ENCODE results near the gene BATF2.
"Not testable (repeated sequence)": the region's sequence is repeated elsewhere in the genome, so short reads cannot be mapped to it uniquely, and the experiment has no call there.

The BATF2 gene

GRCh38 chr11:64996710-64997380 lies at the start of gene BATF2:
Gene BATF2 (minus strand): TSS chr11:64996971. CDS start chr11:64996914, 57 bp downstream.
- DNase-seq (ENCODE audit: low spot score): peak; percentile 84

GRCh38 chr11:65045728-65046127 lies 49.0 kb upstream of the BATF2 start:
- no peak for DNase-seq (ENCODE audit: low spot score)

DNA sequence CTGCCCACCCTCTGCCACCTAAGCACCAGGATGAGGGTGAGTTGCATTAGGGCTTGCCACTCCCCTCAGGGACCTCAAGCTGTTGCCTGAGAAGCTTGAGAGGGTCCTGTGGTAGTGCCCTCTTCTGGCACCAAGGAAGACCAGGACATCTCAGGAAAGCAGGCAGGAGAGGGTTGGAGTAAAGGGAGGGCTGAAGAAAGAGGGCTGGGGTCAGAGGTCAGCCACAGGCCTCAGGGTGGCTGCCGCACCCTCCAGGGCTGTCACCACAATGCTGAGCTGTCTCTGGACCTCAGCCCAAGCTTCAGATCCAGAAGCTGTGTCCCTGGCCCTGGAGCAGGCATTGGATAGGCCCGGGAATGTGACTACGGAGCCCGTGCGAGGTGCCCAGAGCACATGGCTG lies 48.3 kb upstream of the BATF2 start:
- no peak for DNase-seq (ENCODE audit: low spot score)

DNA sequence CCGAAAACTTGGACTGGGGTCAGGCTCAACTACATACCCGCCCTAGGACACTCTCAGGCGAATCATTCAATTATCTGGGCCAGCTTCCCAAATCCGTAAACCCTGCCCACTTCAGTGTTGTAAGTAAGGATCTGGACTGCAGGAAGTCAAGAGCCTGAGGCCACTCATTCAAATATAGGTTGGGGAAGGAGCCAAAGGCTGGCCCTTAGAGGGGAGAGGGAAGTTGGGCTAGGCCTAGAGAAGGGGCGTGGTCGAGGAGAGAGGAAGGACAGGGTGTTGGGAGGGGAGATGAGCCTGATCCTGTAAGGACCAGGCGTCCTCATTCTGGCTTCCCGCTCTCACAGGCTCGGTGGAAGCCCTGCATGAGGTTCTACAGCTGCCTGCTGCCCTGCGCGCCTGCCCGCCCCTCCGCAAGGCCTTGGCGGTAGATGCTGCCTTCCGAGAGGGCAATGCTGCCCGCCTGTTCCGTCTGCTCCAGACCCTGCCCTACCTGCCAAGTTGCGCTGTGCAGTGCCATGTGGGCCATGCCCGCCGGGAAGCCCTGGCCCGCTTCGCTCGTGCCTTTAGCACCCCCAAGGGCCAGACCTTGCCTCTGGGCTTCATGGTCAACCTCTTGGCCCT lies 47.2 kb upstream of the BATF2 start:
- no peak for DNase-seq (ENCODE audit: low spot score)

DNA sequence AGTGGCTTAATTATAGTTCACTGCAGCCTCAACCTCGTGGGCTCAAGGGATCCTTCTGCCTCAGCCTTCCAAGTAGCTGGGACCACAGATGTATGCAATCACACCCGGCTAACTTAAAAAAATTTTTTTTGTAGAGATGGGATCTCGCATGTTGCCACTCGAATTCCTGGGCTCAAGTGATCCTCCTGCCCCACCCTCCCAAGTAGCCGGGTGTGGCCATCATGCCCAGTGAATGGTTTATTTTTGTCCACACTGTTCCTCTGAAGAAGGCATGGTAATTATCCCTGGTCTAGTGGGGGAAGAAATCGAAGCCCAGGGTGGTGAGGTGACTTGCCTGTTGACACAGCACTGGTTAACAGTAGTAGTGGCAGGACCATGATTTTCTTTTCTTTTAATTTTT lies 46.1 kb upstream of the BATF2 start:
- DNase-seq (ENCODE audit: low spot score): no peak

- DNase-seq (ENCODE audit: low spot score): peak; percentile 97
Observed at GRCh38 chr11:65040847-65041622, 44.3 kb upstream of the BATF2 start, which contains the start of gene SAC3D1. Gene SAC3D1 (plus strand): TSS chr11:65041210. CDS start chr11:65041293, 83 bp downstream.

DNA sequence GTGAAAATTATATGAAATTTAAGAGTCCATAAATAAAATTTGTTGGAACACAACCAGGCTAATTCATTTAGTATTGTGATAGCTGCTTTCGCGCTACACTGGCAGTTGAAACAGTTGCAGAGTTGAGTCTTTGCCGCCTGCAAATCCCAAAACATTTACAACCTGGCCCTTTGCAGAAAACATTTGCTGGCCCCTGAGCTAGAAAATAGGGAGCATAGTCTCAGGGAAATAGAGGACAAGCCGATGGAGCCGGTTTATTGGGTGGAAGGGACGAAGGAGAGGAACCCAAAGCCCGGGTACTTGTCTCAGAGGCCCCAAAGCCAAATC lies 43.7 kb upstream of the BATF2 start:
- no peak for DNase-seq (ENCODE audit: low spot score)

- DNase-seq (ENCODE audit: low spot score): no peak
Observed at GRCh38 chr11:65036931-65037330, 40.2 kb upstream of the BATF2 start.

GRCh38 chr11:65035579-65035978 lies 38.8 kb upstream of the BATF2 start:
- DNase-seq (ENCODE audit: low spot score): no peak

DNA sequence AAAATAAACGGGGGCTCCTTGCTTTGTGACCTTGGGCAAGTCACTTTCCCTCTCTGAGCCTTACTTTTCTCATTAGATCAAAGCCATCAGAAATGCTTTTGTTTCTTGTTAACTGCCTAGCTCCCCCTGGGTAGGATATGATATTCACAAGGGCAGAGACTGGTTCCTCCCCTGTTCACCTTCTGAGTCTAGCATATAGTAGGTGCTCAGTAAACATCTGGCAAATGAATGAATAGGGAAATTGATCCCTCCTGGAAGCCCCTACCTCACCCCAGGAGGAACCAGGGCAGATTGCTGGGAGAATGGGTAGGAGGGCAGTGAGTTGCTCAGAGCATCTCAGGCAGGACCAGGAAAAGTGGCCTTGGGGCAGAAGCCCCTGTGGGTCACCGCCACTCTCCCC lies 37.7 kb upstream of the BATF2 start:
- no peak for DNase-seq (ENCODE audit: low spot score)

GRCh38 chr11:65032216-65032615 lies 35.4 kb upstream of the BATF2 start:
- DNase-seq (ENCODE audit: low spot score): no peak

DNA sequence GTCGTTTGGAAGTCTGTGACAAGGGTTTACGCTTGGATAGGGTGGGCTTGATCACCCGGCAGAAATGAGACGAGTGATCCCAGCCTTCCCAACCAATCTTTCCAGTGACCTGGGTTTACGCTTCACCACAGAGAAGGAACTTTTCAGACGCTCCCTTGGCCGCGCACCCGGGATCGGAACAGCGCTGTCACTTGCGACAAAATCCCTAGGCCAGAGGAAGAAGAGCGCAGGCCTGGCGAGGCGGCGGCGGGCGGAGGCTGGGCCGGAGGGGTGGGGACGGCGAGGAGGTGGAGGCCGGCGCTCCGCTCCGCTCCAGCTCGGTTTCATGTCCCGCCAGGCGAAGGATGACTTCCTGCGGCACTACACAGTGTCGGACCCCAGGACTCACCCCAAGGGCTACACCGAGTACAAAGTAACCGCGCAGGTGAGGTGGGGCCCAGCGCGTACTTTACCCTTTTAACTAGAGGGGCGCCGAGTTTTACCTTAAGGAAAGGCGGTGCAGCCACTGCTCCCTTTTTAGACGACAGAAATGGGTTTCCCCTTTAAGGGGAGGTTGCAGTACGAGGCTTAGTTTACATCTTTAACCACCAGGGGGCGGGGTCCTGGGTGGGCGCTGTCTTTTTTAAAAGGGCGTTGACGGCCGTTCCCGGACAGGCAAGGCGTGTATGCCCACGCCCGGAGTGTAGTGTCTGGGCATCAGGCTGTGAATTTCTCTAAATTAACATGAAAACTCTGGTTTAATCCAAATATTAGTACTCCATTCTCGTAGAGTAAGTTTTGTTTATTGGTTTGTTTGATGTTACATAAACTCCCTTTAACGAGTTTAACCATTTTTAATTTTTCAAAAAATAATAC lies 30.7 kb upstream of the BATF2 start, which contains the start of gene SNX15:
SNX15 (plus strand) TSS at position 227 of the 855 bp plus-strand sequence; CDS start at position 326, 99 bp downstream.
- DNase-seq (ENCODE audit: low spot score): peak; percentile 97

DNA sequence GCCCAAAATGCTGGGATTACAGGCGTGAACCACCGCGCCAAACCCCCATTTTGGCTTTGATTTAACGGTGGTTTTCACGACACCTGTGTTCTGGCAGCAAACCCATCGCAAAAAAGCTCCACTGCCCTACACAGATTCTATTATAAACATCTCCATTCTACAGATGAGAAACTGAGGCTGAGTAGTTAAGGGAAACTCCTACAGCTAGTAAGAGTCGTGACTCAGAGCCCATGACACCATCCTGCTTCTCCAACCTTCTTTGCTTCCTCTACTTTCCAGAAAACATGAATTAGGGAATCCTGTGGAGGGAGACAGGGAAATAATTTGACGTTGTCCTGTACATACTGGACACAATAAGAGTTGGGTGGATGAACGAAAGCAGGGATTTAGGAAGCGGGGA lies 30.0 kb upstream of the BATF2 start:
- DNase-seq (ENCODE audit: low spot score): peak; percentile 82

GRCh38 chr11:65023502-65023901 lies 26.7 kb upstream of the BATF2 start:
- not testable (repeated sequence) for DNase-seq (ENCODE audit: low spot score)

GRCh38 chr11:65021509-65021908 lies 24.7 kb upstream of the BATF2 start:
- DNase-seq (ENCODE audit: low spot score): no peak

DNA sequence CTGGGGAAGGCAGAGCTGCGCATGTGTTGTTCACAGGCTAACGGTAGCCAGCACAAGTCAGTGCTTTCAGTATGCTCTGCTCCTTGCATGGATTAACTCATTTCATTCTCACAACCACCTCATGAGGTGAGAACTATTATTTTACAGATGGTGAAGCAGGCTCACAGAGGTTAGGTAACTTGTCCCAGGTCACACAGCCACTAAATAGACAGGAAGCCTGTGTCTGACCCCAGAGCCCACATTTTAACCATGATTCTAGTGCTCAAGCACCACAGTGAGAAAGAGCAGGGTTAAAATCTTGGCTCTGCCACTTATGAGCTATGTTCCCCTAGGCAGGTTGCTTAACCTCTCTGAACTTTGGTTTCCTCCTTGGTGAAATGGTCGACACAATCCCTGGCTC lies 24.2 kb upstream of the BATF2 start:
- DNase-seq (ENCODE audit: low spot score): no peak

DNA sequence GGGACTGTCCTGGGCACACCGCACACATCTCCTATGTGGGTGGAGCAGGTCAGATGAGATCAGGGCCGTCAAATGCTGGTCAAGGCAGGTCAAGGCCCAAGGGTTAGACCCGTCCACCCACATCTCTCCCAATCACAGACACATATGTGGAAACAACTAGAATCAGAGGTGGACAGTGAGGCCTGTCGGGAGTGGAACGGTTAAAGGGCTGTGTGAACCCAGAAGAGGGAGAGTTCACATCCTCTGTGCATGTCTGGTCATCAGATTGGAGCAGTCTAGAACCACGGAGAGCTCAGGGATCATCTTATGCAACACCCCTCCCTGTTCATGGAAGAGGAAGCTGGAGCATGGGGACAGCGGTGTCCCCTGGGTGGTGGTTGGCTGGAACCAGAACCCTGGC lies 23.1 kb upstream of the BATF2 start:
- no peak for DNase-seq (ENCODE audit: low spot score)

- DNase-seq (ENCODE audit: low spot score): no peak
Observed at GRCh38 chr11:65017937-65018336, 21.2 kb upstream of the BATF2 start.

- DNase-seq (ENCODE audit: low spot score): no peak
Observed at GRCh38 chr11:65016705-65017104, 19.9 kb upstream of the BATF2 start.

DNA sequence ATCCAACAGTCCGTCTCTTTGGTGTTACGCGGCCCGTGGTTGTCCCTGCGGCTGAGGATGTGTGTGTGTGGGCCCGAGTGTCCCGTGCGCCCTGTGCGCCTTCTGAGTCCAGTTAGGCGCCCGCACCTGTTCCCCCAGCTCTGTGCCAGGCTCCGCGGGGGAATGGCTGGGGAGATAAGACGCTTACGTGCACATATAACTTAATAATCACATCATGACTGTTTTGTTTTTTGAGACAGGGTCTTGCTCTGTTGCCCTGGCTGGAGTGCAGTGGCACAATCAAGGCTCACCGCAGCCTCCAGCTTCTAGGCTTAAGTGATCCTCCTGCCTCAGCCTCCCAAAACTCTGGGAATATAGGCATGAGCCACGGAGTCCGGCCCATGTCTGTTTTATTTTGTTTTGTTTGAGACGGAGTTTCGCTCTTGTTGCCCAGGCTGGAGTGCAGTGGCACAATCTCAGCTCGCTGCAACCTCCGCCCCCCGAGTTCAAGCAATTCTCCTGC lies 18.0 kb upstream of the BATF2 start:
- DNase-seq (ENCODE audit: low spot score): no peak

DNA sequence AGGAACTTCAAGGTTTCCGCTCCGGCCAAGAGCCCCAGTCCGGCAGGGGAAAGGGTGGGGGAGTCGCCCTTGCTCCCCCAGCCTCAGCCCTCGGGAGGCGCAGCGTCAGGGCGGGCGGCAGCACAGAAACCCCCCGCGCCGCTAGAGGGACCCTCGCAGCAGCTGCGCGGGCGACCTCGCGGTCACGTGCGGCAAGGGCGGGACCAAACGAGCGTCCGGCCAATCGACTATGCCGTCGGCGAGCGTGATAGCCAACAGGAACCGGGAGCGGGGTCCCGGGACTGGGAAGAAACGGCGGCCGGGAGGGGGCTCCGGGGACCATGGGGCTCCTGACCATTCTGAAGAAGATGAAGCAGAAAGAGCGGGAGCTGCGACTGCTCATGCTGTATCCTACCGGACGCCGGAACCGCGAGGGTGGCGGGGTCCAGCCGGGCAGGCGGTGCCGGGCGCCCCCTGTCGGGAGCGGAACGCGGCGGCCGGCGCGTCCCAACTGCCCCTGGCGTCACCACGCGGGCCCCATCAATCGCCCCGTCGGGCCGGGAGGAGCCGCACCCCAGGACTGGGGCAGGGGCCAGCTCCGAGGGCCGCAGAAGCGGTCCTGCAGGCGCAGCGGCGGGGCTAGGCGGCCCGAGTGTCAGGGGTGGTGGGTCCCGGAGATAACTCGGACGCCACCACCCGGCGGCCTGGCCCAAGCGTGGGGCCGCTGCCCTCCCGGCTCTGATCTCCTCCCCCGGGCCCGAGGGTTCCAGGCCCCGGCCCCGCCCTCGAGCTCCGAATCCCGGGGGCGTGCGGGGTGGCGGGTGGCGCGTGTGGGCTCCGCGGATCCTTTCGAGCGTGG lies 17.3 kb upstream of the BATF2 start, which contains the start of gene ARL2:
ARL2 (plus strand) TSS at position 273 of the 838 bp plus-strand sequence; CDS start at position 321, 48 bp downstream.
- peak; percentile 89 for DNase-seq (ENCODE audit: low spot score)

All from RKO (cell line).